IPS DF 4.7 (cell line): ENCODE results near the gene OR9G1.
"Not testable (repeated sequence)": the region's sequence is repeated elsewhere in the genome, so short reads cannot be mapped to it uniquely, and the experiment has no call there.

ENCODE experiments used
- DNase-seq: peaks from one replicate; pipeline ENCODE4 v3.0.0-alpha.2; 2013; ENCODE audit warnings: low spot score; ENCODE audit errors: extremely low read depth

The OR9G1 gene

GRCh38 chr11:56698795-56699194, at the start of gene OR9G1:
Gene OR9G1 (plus strand): TSS chr11:56699095. CDS start chr11:56700388, 1,293 bp downstream.
- DNase-seq, result no peak

GRCh38 chr11:56659755-56660154, 39.1 kb upstream of the OR9G1 start:
- DNase-seq, result peak; percentile 82

GRCh38 chr11:56663386-56663785, 35.5 kb upstream of the OR9G1 start, which contains the start of gene OR5AR1:
Gene OR5AR1 (plus strand): TSS chr11:56663686. CDS start chr11:56663686, 0 bp downstream.
- no peak for DNase-seq

GRCh38 chr11:56670984-56671383, 27.9 kb upstream of the OR9G1 start:
- no peak for DNase-seq

- DNase-seq, result no peak
These were observed 10.3 kb upstream of the OR9G1 start for GRCh38 chr11:56688554-56689100.

- not testable (repeated sequence) for DNase-seq
These were observed 7.7 kb upstream of the OR9G1 start for GRCh38 chr11:56691179-56691578.

GRCh38 chr11:56693428-56693827, 5.5 kb upstream of the OR9G1 start:
- DNase-seq, result no peak

- DNase-seq, result no peak
These were observed 1.5 kb downstream of the OR9G1 start for GRCh38 chr11:56700242-56700913.

GRCh38 chr11:56700914-56701485, 2.1 kb downstream of the OR9G1 start:
- no peak for DNase-seq

GRCh38 chr11:56705784-56706396, 7.0 kb downstream of the OR9G1 start:
- DNase-seq, result no peak

GRCh38 chr11:56706486-56706885, 7.6 kb downstream of the OR9G1 start:
- no peak for DNase-seq

- DNase-seq, result no peak
These were observed 15.3 kb downstream of the OR9G1 start for GRCh38 chr11:56714206-56714605.

GRCh38 chr11:56716379-56716854, 17.5 kb downstream of the OR9G1 start:
- DNase-seq, result no peak

GRCh38 chr11:56720513-56720912, 21.6 kb downstream of the OR9G1 start:
- no peak for DNase-seq

GRCh38 chr11:56740107-56740506, 41.2 kb downstream of the OR9G1 start:
- DNase-seq, result no peak

- no peak for DNase-seq
These were observed 42.0 kb downstream of the OR9G1 start for GRCh38 chr11:56740886-56741285.

GRCh38 chr11:56748597-56748996, 49.7 kb downstream of the OR9G1 start, which contains the start of gene OR9G4:
Gene OR9G4 (minus strand): TSS chr11:56748697. CDS start chr11:56743766, 4,931 bp downstream.
- no peak for DNase-seq

GRCh38 chr11:56750190-56750589, 51.3 kb downstream of the OR9G1 start:
- DNase-seq, result no peak

- DNase-seq, result no peak
These were observed 52.6 kb downstream of the OR9G1 start for GRCh38 chr11:56751480-56751879.
